HepG2 (cell line): ENCODE results near the gene DSCAML1. TPM values are rescaled to one million over a fixed set of nuclear protein-coding genes. Genes with fewer than 3 reads are reported as not detected.

Source experiments
- ATAC-seq: fragments of 200-7000 bp; cut with Tn5 transposase; 3 replicates; pipeline ENCODE4 v1.9.1; 2020; ENCODE audit warnings: mild to moderate bottlenecking, moderate library complexity
- BruUV-seq: library from RNA; stranded (reverse); fragments of 400-500 nt; replicated peaks from 2 replicates; lab custom pipeline; 2021; lab: Mats Ljungman, UMichigan
- CTCF ChIA-PET: fragments of 300-600 bp; formaldehyde crosslinking; extraction: SDS; loops from one replicate; lab custom pipeline; 2021; ENCODE audit warnings: low total read pairs, inconsistent platforms, low intra/inter-chr PET ratio; lab: Yijun Ruan, JAX
- POLR2A ChIA-PET: fragments of 350-600 bp; sonication (Branson Sonifier 250); formaldehyde crosslinking; loops from one replicate; lab custom pipeline; 2020; ENCODE audit warnings: antibody characterized with exemption, inconsistent platforms; lab: Yijun Ruan, JAX
- DNase-seq: peaks from one replicate; pipeline ENCODE4 v3.0.0-alpha.2; 2015; ENCODE audit warnings: low spot score
- FAIRE-seq: peaks from 3 replicates; lab custom pipeline; 2011; peaks lifted over from hg19 to GRCh38; lab: Jason Lieb, UNC
- H2AFZ ChIP-seq: one replicate; pipeline ENCODE4 v1.6.1; 2011; ENCODE audit warnings: low read length, inconsistent platforms
- H3K27ac ChIP-seq: fragments of 300-600 bp; 3 replicates; pipeline ENCODE4 v1.8.0; 2011; ENCODE audit warnings: mixed run types, mild to moderate bottlenecking, mixed read lengths, low read length, inconsistent platforms; ENCODE audit not compliant: insufficient read depth; ENCODE audit errors: extremely low read length
- H3K27me3 ChIP-seq, 2 experiments: fragments of 200-600 bp in 1 of 2; 2 replicates in 1 of 2; 3 replicates in 1 of 2; pipeline versions ENCODE4 v1.6.0 to v1.8.0; 2011; ENCODE audit warnings: low read length in 2 of 2, mild to moderate bottlenecking in 2 of 2, moderate library complexity in 2 of 2, inconsistent platforms in 1 of 2; ENCODE audit not compliant: insufficient read depth in 2 of 2, control insufficient read depth in 1 of 2
- H3K36me3 ChIP-seq, 2 experiments: fragments of 200-600 bp in 1 of 2; replicated peaks in 1 of 2; 2 replicates in 1 of 2; 3 replicates in 1 of 2; pipeline versions ENCODE4 v1.5.1 to v1.8.0; 2011; ENCODE audit warnings: low read length in 2 of 2, inconsistent platforms in 1 of 2; ENCODE audit not compliant: insufficient read depth in 2 of 2, control insufficient read depth in 1 of 2
- H3K4me1 ChIP-seq: 2 replicates; pipeline ENCODE4 v1.5.1; 2012; ENCODE audit warnings: low read length, inconsistent platforms; ENCODE audit not compliant: insufficient read depth
- H3K4me2 ChIP-seq: 2 replicates; pipeline ENCODE4 v1.6.0; 2011; ENCODE audit warnings: low read depth, low read length, inconsistent platforms
- H3K4me3 ChIP-seq, 3 experiments: fragments of 200-600 bp in 1 of 3; sonication (generic), shearing (Covaris generic) in 1 of 3; replicated peaks in 1 of 3; 2 replicates each; pipeline ENCODE4 v1.5.1; 2011 to 2016; ENCODE audit warnings: low read length in 3 of 3, inconsistent platforms in 2 of 3, low read depth in 2 of 3, mild to moderate bottlenecking in 2 of 3, control low read depth in 1 of 3, mixed read lengths in 1 of 3; ENCODE audit not compliant: insufficient read depth in 1 of 3
- H3K79me2 ChIP-seq: one replicate; pipeline ENCODE4 v1.6.1; 2011; ENCODE audit warnings: low read length, inconsistent platforms; ENCODE audit not compliant: insufficient read depth
- H3K9ac ChIP-seq: 2 replicates; pipeline ENCODE4 v1.6.0; 2011; ENCODE audit warnings: mild to moderate bottlenecking, low read depth, low read length, inconsistent platforms; ENCODE audit not compliant: insufficient read depth
- H3K9me3 ChIP-seq: 2 replicates; pipeline ENCODE4 v1.5.1; 2012; ENCODE audit warnings: mild to moderate bottlenecking, low read length
- H4K20me1 ChIP-seq: 2 replicates; pipeline ENCODE4 v1.6.0; 2011; ENCODE audit warnings: inconsistent platforms, mild to moderate bottlenecking, low read length, moderate library complexity; ENCODE audit not compliant: insufficient read depth
- CEBPG ChIP-seq: IDR thresholded peaks from 2 replicates; pipeline ENCODE4 v1.6.1; 2016
- ETV5 ChIP-seq: IDR thresholded peaks from 2 replicates; pipeline ENCODE4 v1.6.1; 2018; ENCODE audit warnings: missing biosample characterization, missing genetic modification reagents, inconsistent platforms, borderline replicate concordance
- FOXA1 ChIP-seq, 2 experiments: fragments of 450-650 bp in 1 of 2; sonication (generic) in 1 of 2; formaldehyde crosslinking in 1 of 2; IDR thresholded peaks; 2 replicates each; pipeline versions ENCODE4 v1.4.0 to v1.6.1; 2016 to 2020; ENCODE audit warnings: missing genetic modification reagents in 1 of 2
- GTF2F1 ChIP-seq: fragments of 150-350 bp; IDR thresholded peaks from 2 replicates; pipeline ENCODE4 v1.6.1; 2014; ENCODE audit warnings: low read length
- HOXD1 ChIP-seq: sonication (generic); formaldehyde crosslinking; IDR thresholded peaks from 2 replicates; pipeline ENCODE4 v1.5.0; 2020; ENCODE audit warnings: missing genetic modification reagents
- IRX3 ChIP-seq: sonication (generic); formaldehyde crosslinking; IDR thresholded peaks from 2 replicates; pipeline ENCODE4 v1.8.1; 2023; ENCODE audit warnings: mild to moderate bottlenecking, low read depth, missing genetic modification reagents, borderline replicate concordance
- JUND ChIP-seq: sonication (generic); formaldehyde crosslinking; IDR thresholded peaks from 2 replicates; pipeline ENCODE4 v1.8.0; 2022; ENCODE audit warnings: mild to moderate bottlenecking, missing genetic modification reagents
- MED1 ChIP-seq: sonication (generic); formaldehyde crosslinking; IDR thresholded peaks from 2 replicates; pipeline ENCODE4 v1.4.0; 2020; ENCODE audit warnings: missing genetic modification reagents
- MEIS1 ChIP-seq: sonication (generic); formaldehyde crosslinking; IDR thresholded peaks from 2 replicates; pipeline ENCODE4 v1.9.0; 2021; ENCODE audit warnings: mild to moderate bottlenecking, missing genetic modification reagents, moderate library complexity, borderline replicate concordance
- MEIS2 ChIP-seq: sonication (generic); formaldehyde crosslinking; IDR thresholded peaks from 2 replicates; pipeline ENCODE4 v1.9.0; 2021; ENCODE audit warnings: mild to moderate bottlenecking, missing genetic modification reagents
- NFYC ChIP-seq: IDR thresholded peaks from 2 replicates; pipeline ENCODE4 v1.6.1; 2016; ENCODE audit warnings: missing genetic modification reagents, missing compliant biosample characterization
- PHF5A ChIP-seq: IDR thresholded peaks from one replicate; pipeline ENCODE4 v1.6.1; 2018; ENCODE audit warnings: low read depth, missing genetic modification reagents; ENCODE audit not compliant: unreplicated experiment
- RELA ChIP-seq: sonication (generic); formaldehyde crosslinking; IDR thresholded peaks from 2 replicates; pipeline ENCODE4 v1.4.0; 2020; ENCODE audit warnings: missing genetic modification reagents
- SATB2 ChIP-seq: sonication (generic); formaldehyde crosslinking; IDR thresholded peaks from 2 replicates; pipeline ENCODE4 v1.5.0; 2020; ENCODE audit warnings: missing genetic modification reagents
- SCMH1 ChIP-seq: sonication (generic); formaldehyde crosslinking; IDR thresholded peaks from 2 replicates; pipeline ENCODE4 v1.9.0; 2021; ENCODE audit warnings: missing genetic modification reagents, mild to moderate bottlenecking, borderline replicate concordance
- ZNF101 ChIP-seq: sonication (generic); formaldehyde crosslinking; IDR thresholded peaks from 2 replicates; pipeline ENCODE4 v1.4.0; 2020; ENCODE audit warnings: mild to moderate bottlenecking, low read depth, missing genetic modification reagents, borderline replicate concordance
- ZNF225 ChIP-seq: sonication (generic); formaldehyde crosslinking; IDR thresholded peaks from 2 replicates; pipeline ENCODE4 v1.4.0; 2020; ENCODE audit warnings: mild to moderate bottlenecking, missing genetic modification reagents
- ZNF543 ChIP-seq: sonication (generic); formaldehyde crosslinking; IDR thresholded peaks from 2 replicates; pipeline ENCODE4 v1.4.0; 2020; ENCODE audit warnings: mild to moderate bottlenecking, missing genetic modification reagents
- ZNF777 ChIP-seq: sonication (generic); formaldehyde crosslinking; IDR thresholded peaks from 2 replicates; pipeline ENCODE4 v1.4.0; 2020; ENCODE audit warnings: missing genetic modification reagents
- WGBS: methylation state at CpG from one replicate; pipeline ENCODE4 v1.1.6; 2017; ENCODE audit warnings: low lambda C conversion rate; 5-methylcytosine and 5-hydroxymethylcytosine counted together
- in situ Hi-C: cut with HindIII; loops from 2 replicates; pipeline ENCODE4 v1.10.0; 2017; ENCODE audit warnings: low pct_unique_long_range_greater_than_20kb; ENCODE audit not compliant: extremely low pct_ligation_motif_present
- intact Hi-C: fragments of 100-400 bp; cut with micrococcal nuclease; formaldehyde crosslinking; loops from one replicate; pipeline ENCODE4 v1.10.0; 2022; ENCODE audit not compliant: unreplicated experiment
- polyA plus RNA-seq, 8 experiments: library from polyadenylated mRNA; depleted of rRNA in 3 of 8; stranded (reverse) in 7 of 8; unstranded in 1 of 8; fragments of >200 nt; fragmentation: Illumina TruSeq in 4 of 8; extraction: Trizol in 4 of 8; gene quantifications; 2 replicates each; pipeline versions ENCODE4 v1.2.1 to v1.2.3, GENCODE V29; 2011 to 2016; ENCODE audit warnings: low read depth in 4 of 8, missing spikeins in 1 of 8, mixed read lengths in 1 of 8; ENCODE audit not compliant: insufficient read depth in 1 of 8
- total RNA-seq, 5 experiments: library from RNA; depleted of rRNA; stranded (reverse); fragments of >200 nt; fragmentation: Illumina TruSeq; extraction: Trizol; gene quantifications; 2 replicates each; pipeline ENCODE4 v1.2.3, GENCODE V29; 2016; ENCODE audit warnings: low read depth in 1 of 5
- TF ChIP-seq, protein P1 (sequence below): sonication (generic); formaldehyde crosslinking; IDR thresholded peaks from 2 replicates; pipeline ENCODE4 v1.5.1; 2020; ENCODE audit warnings: missing genetic modification reagents, mild to moderate bottlenecking, borderline replicate concordance

Gene DSCAML1
- total and polyA plus RNA-seq, 2 of the 13 experiments (the other 11 are each of a cell fraction or from before 2014, with no cell fraction given): 0.29 to 0.40 TPM

DNA sequence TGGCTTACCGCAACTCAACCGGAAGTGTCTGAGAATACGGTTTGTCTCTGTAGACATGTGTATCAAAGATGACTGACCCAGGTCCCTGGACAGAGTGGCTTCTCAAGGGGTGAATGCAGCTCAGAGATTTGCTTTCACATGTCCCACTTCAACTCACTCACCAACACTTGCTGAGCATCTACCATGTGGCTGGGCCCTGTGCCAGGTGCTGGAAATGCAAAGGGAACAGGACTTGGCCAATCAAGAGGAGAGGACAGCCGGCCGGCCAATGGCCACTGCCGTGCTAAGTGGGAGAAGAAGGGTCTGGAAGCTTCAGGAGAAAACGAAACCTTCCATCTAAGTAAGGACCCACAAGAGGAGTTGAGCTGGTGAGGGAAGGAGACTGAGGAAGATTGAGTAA, 318.1 kb downstream of the DSCAML1 start:
- POLR2A ChIA-PET: no interaction called here
- no peak for FAIRE-seq
- intact Hi-C loops: no loop called here

DNA sequence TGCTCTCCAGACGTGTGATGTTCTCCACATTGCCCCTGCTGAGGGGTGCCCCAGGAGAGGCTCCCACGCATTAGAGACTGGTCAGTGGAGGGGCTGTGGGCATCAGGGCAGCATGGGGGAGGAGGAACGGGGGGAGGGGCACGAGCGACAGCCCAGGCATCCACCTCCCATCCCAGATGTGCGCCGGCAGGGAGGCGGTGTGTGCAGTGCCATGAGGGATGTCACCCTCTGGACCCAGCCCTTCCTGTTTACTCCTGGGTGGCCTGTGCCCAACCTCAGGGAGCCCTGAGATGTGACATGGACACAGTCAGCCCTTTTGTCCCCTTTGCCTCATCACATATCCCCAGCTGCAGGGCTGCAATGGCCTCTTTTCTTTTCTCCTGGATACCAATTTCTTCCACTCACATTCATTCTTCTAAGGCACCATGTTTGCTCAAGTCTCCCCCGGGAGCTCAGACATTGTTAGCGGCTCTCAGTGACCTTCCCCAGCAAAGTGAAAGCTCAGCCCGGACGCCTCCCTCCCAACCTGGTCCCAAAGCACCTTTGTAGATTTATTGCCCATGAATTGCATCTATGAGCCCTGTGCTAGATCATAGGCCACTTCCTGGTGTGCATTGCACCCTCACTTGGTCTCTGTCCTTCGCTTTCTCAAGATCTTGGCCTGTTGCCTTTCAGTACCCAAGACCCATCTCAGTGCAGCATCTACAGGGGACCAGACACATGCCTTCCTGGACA, 318.7 kb downstream of the DSCAML1 start:
- FAIRE-seq: no peak
- no peaks in the 10 kb centered on the region for H3K36me3 ChIP-seq
- DNase-seq: no peak
- 42% methylated on average over 5 of the region's 13 CpGs for WGBS
- no peaks in the 10 kb centered on the region for H3K79me2 ChIP-seq
- no peaks in the 10 kb centered on the region for H4K20me1 ChIP-seq
- no peaks in the 10 kb centered on the region; a peak in 1 of 5 replicates for H3K27me3 ChIP-seq
- no TSS peak for BruUV-seq
- H3K4me1 ChIP-seq: no peaks in the 10 kb centered on the region
- no peak overlapping the region for H3K4me3 ChIP-seq
- H3K9ac ChIP-seq: no peak overlapping the region
- no peak overlapping the region for H2AFZ ChIP-seq
- H3K4me2 ChIP-seq: no peak overlapping the region
- no peak for TF ChIP-seq SATB2 (CRISPR knock-in tag)
- TF ChIP-seq, protein P1, sequence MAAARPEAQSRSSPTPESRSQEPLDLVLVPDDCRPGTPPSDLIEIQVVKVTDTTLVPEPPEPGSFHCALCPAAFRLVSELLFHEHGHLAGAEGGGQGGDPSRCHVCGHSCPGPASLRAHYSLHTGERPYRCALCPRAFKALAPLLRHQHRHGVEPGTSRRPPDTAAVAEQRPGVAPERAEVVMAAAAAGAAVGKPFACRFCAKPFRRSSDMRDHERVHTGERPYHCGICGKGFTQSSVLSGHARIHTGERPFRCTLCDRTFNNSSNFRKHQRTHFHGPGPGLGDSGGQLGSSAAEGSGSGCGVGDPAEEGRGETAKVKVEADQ: no peak
- TF ChIP-seq PHF5A (CRISPR knock-in tag): no peak
- TF ChIP-seq, all 625 proteins: peak for 0
- no peak for ATAC-seq
- ChIA-PET CTCF (no interaction called here), POLR2A (no interaction called here)
- intact Hi-C loops (no loop called here), in situ Hi-C loops (no loop called here)
- no peak overlapping the region for H3K27ac ChIP-seq
- H3K9me3 ChIP-seq: no peaks in the 10 kb centered on the region

More for the DNA sequence above, 318.1 kb downstream of the DSCAML1 start:
- no peaks in the 10 kb centered on the region for H3K36me3 ChIP-seq
- no peak overlapping the region for H3K9ac ChIP-seq
- H3K4me1 ChIP-seq: no peaks in the 10 kb centered on the region
- DNase-seq (no peak), ATAC-seq (no peak)
- no peak overlapping the region for H2AFZ ChIP-seq
- BruUV-seq: no TSS peak
- in situ Hi-C loops: no loop called here
- H3K79me2 ChIP-seq: no peaks in the 10 kb centered on the region
- CTCF ChIA-PET: no interaction called here
- no peak overlapping the region for H3K4me3 ChIP-seq
- peaks cover 0 to 3% of the 10 kb centered on the region in 2 experiments; a peak in 1 of 5 replicates for H3K27me3 ChIP-seq
- H4K20me1 ChIP-seq: no peaks in the 10 kb centered on the region
- H3K27ac ChIP-seq: no peak overlapping the region
- H3K9me3 ChIP-seq: no peaks in the 10 kb centered on the region
- TF ChIP-seq SCMH1 (CRISPR knock-in tag) (no peak), MEIS1 (no peak), ZNF101 (CRISPR knock-in tag) (no peak), NFYC (CRISPR knock-in tag) (no peak), ETV5 (CRISPR knock-in tag) (no peak), GTF2F1 (no peak), MED1 (no peak), ZNF225 (CRISPR knock-in tag) (no peak), RELA (CRISPR knock-in tag) (no peak), JUND (no peak), MEIS2 (CRISPR knock-in tag) (no peak), FOXA1 (IDR thresholded peaks at IDR 0.05) (no peak), FOXA1 (CRISPR knock-in tag; IDR thresholded peaks at IDR 0.05) (no peak), ZNF543 (CRISPR knock-in tag) (no peak), HOXD1 (CRISPR knock-in tag) (no peak), IRX3 (no peak), CEBPG (CRISPR knock-in tag) (no peak), ZNF777 (CRISPR knock-in tag) (no peak)
- H3K4me2 ChIP-seq: no peak overlapping the region
- 87% methylated on average over 7 of the region's 7 CpGs for WGBS
